ENCODE data around the gene GCSH. TPM values are rescaled to one million over a fixed set of nuclear protein-coding genes. Genes with fewer than 3 reads are reported as not detected.
"Not testable (repeated sequence)": the region's sequence is repeated elsewhere in the genome, so short reads cannot be mapped to it uniquely, and the experiment has no call there.

The GCSH gene
- total RNA-seq, 1 donor from 2014 or later = 16.3 TPM

GRCh38 chr16:81116285-81116684 is 20.1 kb upstream of the GCSH start:
- Mint-ChIP-seq H3K27ac (ENCODE audit: unreplicated experiment) (no peak overlapping the region), H3K27me3 (ENCODE audit: low read depth) (peaks cover 21% of the 10 kb centered on the region), H3K4me3 (ENCODE audit: unreplicated experiment) (no peak overlapping the region), H3K9me3 (ENCODE audit: low read depth) (no peaks in the 10 kb centered on the region), H3K4me1 (ENCODE audit: low read depth) (no peaks in the 10 kb centered on the region), H3K36me3 (ENCODE audit: low read depth) (no peaks in the 10 kb centered on the region)
- TF ChIP-seq CTCF (IDR thresholded peaks at IDR 0.05) = no peak
- DNase-seq (ENCODE audit: low spot score) = no peak

GRCh38 chr16:81112453-81112852 is 16.3 kb upstream of the GCSH start:
- no peak for DNase-seq (ENCODE audit: low spot score)
- no peak overlapping the region for H3K4me3 Mint-ChIP-seq (ENCODE audit: unreplicated experiment)
- no peak overlapping the region for H3K27ac Mint-ChIP-seq (ENCODE audit: unreplicated experiment)
- no peak for TF ChIP-seq CTCF (IDR thresholded peaks at IDR 0.05)
- no peaks in the 10 kb centered on the region for H3K36me3 Mint-ChIP-seq (ENCODE audit: low read depth)
- no peaks in the 10 kb centered on the region for H3K4me1 Mint-ChIP-seq (ENCODE audit: low read depth)
- no peaks in the 10 kb centered on the region for H3K9me3 Mint-ChIP-seq (ENCODE audit: low read depth)
- H3K27me3 Mint-ChIP-seq (ENCODE audit: low read depth) = peaks cover 10% of the 10 kb centered on the region

- H3K27me3 Mint-ChIP-seq (ENCODE audit: low read depth); DNase-seq (ENCODE audit: low spot score): not testable (repeated sequence)
These were observed 13.1 kb upstream of the GCSH start for GRCh38 chr16:81109274-81109673.

GRCh38 chr16:81107511-81107910 is 11.3 kb upstream of the GCSH start:
- H3K9me3 Mint-ChIP-seq (ENCODE audit: low read depth) = no peaks in the 10 kb centered on the region
- no peak overlapping the region for H3K27ac Mint-ChIP-seq (ENCODE audit: unreplicated experiment)
- DNase-seq (ENCODE audit: low spot score) = no peak
- TF ChIP-seq CTCF (IDR thresholded peaks at IDR 0.05) = no peak
- no peak overlapping the region for H3K4me3 Mint-ChIP-seq (ENCODE audit: unreplicated experiment)
- no peaks in the 10 kb centered on the region for H3K4me1 Mint-ChIP-seq (ENCODE audit: low read depth)
- no peaks in the 10 kb centered on the region for H3K36me3 Mint-ChIP-seq (ENCODE audit: low read depth)
- H3K27me3 Mint-ChIP-seq (ENCODE audit: low read depth) = peaks cover 6% of the 10 kb centered on the region

More at GRCh38 chr16:81109274-81109673, 13.1 kb upstream of the GCSH start:
- H3K27ac Mint-ChIP-seq (ENCODE audit: unreplicated experiment); H3K4me3 Mint-ChIP-seq (ENCODE audit: unreplicated experiment); H3K9me3 Mint-ChIP-seq (ENCODE audit: low read depth); H3K36me3 Mint-ChIP-seq (ENCODE audit: low read depth); H3K4me1 Mint-ChIP-seq (ENCODE audit: low read depth): not testable (repeated sequence)

GRCh38 chr16:81106826-81107503 is 10.8 kb upstream of the GCSH start:
- H3K27ac Mint-ChIP-seq (ENCODE audit: unreplicated experiment) = no peak overlapping the region
- DNase-seq (ENCODE audit: low spot score) = no peak
- no peaks in the 10 kb centered on the region for H3K9me3 Mint-ChIP-seq (ENCODE audit: low read depth)
- H3K36me3 Mint-ChIP-seq (ENCODE audit: low read depth) = no peaks in the 10 kb centered on the region
- TF ChIP-seq CTCF (IDR thresholded peaks at IDR 0.05) = no peak
- peaks cover 6% of the 10 kb centered on the region for H3K27me3 Mint-ChIP-seq (ENCODE audit: low read depth)
- H3K4me1 Mint-ChIP-seq (ENCODE audit: low read depth) = no peaks in the 10 kb centered on the region
- H3K4me3 Mint-ChIP-seq (ENCODE audit: unreplicated experiment) = no peak overlapping the region

- no peaks in the 10 kb centered on the region for H3K4me1 Mint-ChIP-seq (ENCODE audit: low read depth)
- H3K27me3 Mint-ChIP-seq (ENCODE audit: low read depth) = peaks cover 6% of the 10 kb centered on the region
- no peak for DNase-seq (ENCODE audit: low spot score)
- no peaks in the 10 kb centered on the region for H3K36me3 Mint-ChIP-seq (ENCODE audit: low read depth)
- TF ChIP-seq CTCF (IDR thresholded peaks at IDR 0.05) = no peak
- no peak overlapping the region for H3K4me3 Mint-ChIP-seq (ENCODE audit: unreplicated experiment)
- no peaks in the 10 kb centered on the region for H3K9me3 Mint-ChIP-seq (ENCODE audit: low read depth)
- H3K27ac Mint-ChIP-seq (ENCODE audit: unreplicated experiment) = no peak overlapping the region
These were observed 9.8 kb upstream of the GCSH start for GRCh38 chr16:81105946-81106345.

Measured in chondrocyte (in vitro differentiated cells).